ENCODE results near the gene NPHP4.

DNA sequence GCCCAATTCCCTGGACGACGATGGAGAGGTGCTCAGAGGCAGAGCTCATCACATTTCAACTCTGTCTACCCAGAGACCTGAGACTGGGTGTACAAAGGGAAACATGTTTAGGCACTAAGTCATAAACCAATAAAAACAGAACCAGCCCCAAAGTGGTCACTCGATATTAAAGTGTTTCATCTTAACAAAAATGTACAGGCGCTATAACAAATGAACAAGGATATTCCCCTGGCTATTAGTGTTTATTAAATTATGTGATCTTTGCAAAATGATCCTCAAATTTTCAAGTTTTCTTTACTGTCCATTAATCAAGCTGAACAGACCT lies 43.6 kb downstream of the NPHP4 start:
- TF ChIP-seq ESRRG (CRISPR knock-in tag; IDR thresholded peaks at IDR 0.05) (no peak), ZNF565 (CRISPR knock-in tag; conservative IDR thresholded peaks at IDR 0.05; ENCODE audit: low read depth) (no peak)
